Stimulated activated CD4-positive, alpha-beta T cell treated with anti-CD3 and anti-CD28 coated beads, Interleukin-4, amount 100 ng/mL, for 4 hours (primary cell): ENCODE measurements around the gene EP400.

Experiments used
- DNase-seq, 2 experiments: peaks; one replicate each; pipeline ENCODE4 v3.0.0-alpha.2; 2020

EP400 gene

GRCh38 chr12:132052196-132052932, 102.6 kb downstream of the EP400 start:
- no peak for DNase-seq

DNA sequence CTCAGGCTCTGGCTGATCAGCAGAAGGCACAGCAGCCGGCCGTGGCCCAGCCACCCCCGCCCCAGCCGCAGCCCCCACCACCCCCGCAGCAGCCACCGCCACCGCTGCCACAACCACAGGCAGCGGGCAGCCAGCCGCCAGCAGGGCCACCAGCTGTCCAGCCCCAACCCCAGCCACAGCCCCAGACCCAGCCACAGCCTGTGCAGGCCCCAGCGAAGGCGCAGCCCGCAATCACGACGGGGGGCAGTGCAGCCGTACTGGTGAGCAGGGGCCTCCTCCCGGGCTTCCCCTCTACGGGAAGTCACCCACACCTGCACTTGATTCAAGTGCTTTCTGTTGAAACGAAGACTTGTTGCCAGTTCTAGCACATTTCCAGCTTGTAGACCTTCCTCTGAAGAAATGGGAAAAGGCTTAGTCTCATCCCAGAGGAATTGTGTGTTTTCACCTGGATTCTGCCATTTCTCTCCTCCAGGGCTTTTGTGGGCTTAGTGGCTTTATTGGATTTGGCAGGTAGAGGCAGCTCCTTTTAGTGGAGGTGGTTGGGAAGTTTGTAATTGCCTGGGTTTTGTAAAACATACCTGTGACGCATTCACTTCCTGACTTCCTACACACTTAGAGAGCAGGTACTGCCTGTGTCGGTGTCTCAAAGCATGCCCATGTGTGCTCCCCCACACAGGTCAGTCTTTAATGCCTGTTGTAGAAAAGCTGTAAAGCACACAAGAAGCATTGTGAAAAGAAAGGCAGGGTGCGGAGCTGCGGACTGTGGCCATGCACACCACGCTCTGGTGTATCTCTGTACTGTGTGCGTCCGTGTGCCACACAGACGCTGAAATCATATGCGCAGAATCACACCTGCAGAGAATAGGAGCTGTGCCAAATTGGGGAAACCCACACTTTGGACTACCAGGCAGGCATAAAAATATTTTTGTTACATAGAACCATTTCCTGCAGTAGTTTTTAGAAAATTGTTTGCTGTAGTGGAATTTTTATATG, 103.9 kb downstream of the EP400 start:
- DNase-seq = no peak

GRCh38 chr12:132054983-132055382, 105.2 kb downstream of the EP400 start:
- no peak for DNase-seq

- no peak for DNase-seq
Observed at GRCh38 chr12:132055535-132056096, 105.9 kb downstream of the EP400 start.

- DNase-seq = no peak
Observed at GRCh38 chr12:132056320-132056719, 106.6 kb downstream of the EP400 start.

DNA sequence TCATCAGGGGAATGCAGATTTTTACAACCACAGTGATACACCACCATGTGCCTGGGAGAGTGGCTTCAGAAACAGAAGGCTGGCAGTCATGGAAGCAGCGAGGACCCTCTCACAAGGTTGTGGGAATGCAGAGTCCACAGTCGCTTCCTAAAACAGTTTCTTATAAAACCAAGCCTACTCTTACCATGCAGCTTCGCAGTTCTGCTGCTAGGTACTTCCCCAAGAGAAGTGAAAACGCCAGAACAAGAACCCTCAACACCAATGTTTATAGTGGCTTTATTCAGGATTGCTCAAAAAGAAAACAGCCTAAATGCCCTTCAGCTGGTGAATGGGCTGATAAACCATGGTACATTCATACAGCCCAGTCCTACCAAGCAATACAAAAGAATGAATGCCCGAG, 107.2 kb downstream of the EP400 start:
- DNase-seq = no peak

GRCh38 chr12:132057691-132058090, 107.9 kb downstream of the EP400 start:
- DNase-seq = no peak

GRCh38 chr12:132061197-132061596, 111.5 kb downstream of the EP400 start:
- DNase-seq = no peak

DNA sequence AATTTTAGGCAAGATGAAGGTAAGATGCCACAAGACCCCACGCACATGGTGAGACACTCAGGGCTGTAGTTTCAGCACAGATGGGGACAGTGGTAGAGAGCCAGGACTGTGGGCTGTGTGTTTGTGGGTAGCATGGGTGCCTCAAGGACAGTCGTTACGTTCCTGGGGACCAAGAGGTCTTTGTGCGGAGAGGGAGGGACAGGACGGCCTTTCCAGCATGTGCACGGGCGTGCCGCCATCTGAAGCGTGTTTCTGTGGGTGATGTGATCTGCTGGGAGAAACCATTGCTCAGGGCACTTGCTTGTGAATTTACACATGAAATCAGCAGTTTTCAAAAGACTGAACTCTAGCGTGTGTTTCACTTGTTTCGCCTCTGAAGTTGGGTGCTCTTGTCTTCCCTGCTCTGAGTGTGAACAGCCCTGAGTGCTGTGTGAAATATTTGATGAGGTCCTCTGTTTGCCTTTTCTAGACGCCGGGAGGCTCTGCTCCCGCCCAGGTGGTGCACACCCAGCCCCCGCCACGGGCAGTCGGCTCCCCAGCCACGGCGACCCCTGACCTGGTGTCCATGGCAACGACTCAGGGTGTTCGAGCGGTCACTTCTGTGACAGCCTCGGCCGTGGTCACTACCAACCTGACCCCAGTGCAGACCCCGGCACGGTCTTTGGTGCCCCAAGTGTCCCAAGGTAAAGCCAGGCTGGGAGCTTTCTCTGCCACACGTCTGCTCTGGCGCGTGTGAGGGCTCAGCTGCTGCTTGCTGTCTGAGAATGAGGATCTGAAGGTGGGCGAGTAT, 112.1 kb downstream of the EP400 start:
- no peak for DNase-seq

GRCh38 chr12:132062481-132062880, 112.7 kb downstream of the EP400 start:
- no peak for DNase-seq

GRCh38 chr12:132063491-132063890, 113.7 kb downstream of the EP400 start:
- DNase-seq = no peak

- DNase-seq = no peak
Observed at GRCh38 chr12:132064631-132065030, 114.9 kb downstream of the EP400 start.

- DNase-seq = no peak
Observed at GRCh38 chr12:132065203-132065602, 115.5 kb downstream of the EP400 start.

DNA sequence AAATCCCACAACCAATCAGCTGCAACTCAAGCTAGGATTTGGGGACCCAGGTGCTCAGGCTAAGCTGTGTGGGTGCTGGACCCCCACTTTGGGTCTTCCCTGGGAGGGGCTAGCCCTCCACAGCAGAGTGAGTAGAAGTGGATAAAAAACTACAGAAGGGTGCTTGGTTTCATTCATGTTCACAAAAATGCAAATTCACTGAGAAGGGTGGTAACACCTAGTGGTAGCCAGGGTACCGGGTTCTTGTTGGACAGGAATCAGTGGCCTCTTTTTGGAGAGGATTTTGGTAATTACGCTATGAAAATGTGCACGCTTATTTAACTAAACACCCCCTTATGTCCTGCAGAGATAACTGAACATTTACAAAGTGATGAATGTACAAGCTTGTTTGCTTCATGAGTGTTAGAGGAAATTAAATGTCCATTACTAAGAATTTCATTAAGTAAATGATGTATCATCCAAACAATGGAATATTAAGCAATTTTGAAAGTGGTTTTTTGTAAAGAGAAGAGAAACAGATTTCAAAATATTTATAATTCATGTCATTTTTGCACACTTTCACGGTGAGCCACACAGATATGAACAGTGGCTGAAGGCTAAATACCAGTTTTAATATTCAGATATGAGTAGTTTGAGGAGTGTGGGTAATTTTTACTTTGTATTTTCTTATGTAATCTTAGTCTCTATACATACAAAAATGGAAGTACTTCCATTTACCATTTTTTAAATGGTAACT, 116.0 kb downstream of the EP400 start:
- DNase-seq = no peak

DNA sequence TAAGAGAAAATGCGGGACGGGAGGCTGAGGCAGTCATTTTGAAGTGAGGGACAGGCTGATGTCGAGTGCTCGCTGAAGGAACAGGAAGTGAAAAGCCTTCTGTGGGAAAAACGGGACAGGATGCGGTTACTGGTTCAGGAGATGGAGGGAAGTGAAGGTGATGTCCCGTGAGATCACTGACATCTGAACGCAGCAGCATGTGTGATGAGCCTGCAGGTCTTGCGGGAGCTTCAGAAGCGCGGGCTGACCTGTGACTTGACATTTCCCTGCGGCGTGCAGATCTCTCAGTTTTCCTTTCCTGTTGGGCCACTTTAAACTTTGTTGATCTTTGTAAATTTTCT, 116.6 kb downstream of the EP400 start:
- no peak for DNase-seq

GRCh38 chr12:132066749-132067148, 117.0 kb downstream of the EP400 start:
- DNase-seq = no peak

- no peak for DNase-seq
Observed at GRCh38 chr12:132067182-132067581, 117.4 kb downstream of the EP400 start.

- DNase-seq = no peak
Observed at GRCh38 chr12:132068250-132068649, 118.5 kb downstream of the EP400 start.

DNA sequence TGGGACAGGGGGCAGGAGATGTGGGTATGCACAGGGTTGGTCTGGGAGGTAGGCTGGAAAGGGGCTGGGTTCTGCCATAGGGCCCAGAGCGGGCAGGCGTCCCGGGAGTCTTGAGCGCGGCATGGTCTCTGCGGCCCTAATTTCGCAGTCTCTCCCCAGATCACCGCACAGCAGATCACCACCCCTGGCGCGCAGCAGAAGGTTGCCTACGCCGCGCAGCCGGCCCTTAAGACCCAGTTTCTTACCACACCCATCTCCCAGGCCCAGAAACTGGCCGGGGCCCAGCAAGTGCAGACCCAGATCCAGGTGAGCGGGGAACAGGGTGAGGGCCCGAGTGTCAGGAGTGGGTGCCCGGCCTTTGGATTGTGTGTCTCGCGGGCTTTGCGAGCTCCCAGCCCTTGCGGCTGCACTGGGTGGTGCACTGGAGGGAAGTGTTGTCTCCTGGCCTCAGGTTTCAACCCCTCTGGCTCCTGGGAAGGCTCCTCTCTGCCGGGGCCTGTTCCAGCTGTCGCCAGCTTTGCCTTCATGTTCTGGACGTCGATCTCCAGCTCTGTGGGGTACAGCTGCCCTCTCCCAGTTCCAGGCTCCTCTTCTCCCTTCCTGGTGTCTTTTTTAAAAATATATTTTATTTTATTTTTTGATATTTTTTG, 119.7 kb downstream of the EP400 start:
- DNase-seq = no peak

- DNase-seq = no peak
Observed at GRCh38 chr12:132070298-132070697, 120.6 kb downstream of the EP400 start.

GRCh38 chr12:132071040-132071810, 121.5 kb downstream of the EP400 start:
- no peak for DNase-seq
